GM12892 (cell line): ENCODE measurements around the gene KLHDC1.

Experiments used
- POLR2A ChIP-seq: IDR thresholded peaks from 2 replicates; pipeline ENCODE4 v1.6.1; 2011; ENCODE audit warnings: low read depth, low read length, control low read depth
- POLR2AphosphoS5 ChIP-seq: IDR thresholded peaks from 2 replicates; pipeline ENCODE4 v1.6.1; 2011; ENCODE audit warnings: low read depth, low read length, control low read depth

DNA sequence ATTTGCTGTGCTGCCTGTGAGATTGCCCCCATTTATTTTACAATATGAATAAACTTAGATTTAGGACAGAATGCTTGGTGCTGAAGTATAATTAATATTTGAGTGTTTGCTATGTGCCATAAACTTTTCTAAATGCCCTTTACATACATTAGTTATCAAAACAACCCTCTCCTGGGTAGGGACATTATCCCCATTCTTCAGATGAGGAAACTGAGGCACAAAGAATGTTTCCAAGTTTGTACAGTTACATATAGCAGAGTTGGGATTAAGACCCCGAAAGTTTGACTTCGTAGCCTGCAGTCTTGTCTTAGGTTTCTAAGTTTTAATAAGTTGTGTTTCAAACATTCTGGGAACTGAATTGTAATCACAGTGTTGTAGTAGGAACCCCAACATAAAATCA is 93.4 kb downstream of the KLHDC1 start:
- no peak for TF ChIP-seq POLR2AphosphoS5
- no peak for TF ChIP-seq POLR2A
